GM21515 (cell line): ENCODE results near the gene PHPT1.
"Not testable (repeated sequence)": the region's sequence is repeated elsewhere in the genome, so short reads cannot be mapped to it uniquely, and the experiment has no call there.

Source experiments
- ATAC-seq: cut with Tn5 transposase; IDR thresholded peaks from one replicate; pipeline ENCODE4 v1.9.1; 2021; ENCODE audit not compliant: unreplicated experiment

PHPT1 gene

DNA sequence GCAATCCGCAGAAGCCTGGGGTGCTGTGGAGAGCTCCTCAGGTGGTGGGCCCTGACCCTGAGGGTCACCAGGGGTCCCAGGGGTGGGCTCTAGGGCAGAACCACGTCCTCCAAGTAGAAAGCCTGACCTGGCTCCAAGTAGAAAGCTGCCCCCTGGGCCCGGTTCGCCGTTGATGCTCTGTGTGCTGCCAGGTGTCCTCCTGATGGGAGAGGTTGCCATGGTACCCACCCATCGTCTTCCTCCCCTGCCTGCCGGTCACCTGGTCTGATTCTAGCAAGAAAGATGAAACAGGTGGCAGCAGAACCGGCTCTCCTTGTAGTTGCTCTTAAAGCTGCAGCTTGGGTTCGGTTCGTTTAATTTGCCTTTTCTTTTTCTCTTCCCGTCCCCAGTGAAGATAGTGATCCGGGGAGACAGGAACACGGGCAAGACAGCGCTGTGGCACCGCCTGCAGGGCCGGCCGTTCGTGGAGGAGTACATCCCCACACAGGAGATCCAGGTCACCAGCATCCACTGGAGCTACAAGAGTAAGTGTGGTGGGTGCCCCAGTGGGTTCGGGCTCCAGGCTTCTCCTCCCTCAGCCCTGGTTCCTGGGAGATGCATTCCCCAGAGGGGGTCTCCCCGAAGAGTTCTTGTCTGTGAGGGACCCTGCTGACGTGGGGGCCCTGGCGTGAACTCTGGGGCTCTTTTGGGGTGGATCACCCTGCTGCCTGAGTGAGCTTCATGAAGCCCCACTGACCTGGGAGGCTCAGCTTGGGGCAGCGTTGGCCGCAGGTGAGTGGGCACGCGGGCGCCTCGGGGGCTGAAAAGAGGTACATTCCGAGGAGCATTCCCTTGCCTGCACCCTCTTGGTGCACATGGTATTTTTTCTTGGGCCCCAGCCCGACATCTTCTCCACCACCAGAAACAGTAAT lies 25.8 kb upstream of the PHPT1 start:
- ATAC-seq, result no peak

GRCh38 chr9:136824496-136825225 lies 24.5 kb upstream of the PHPT1 start:
- no peak for ATAC-seq

DNA sequence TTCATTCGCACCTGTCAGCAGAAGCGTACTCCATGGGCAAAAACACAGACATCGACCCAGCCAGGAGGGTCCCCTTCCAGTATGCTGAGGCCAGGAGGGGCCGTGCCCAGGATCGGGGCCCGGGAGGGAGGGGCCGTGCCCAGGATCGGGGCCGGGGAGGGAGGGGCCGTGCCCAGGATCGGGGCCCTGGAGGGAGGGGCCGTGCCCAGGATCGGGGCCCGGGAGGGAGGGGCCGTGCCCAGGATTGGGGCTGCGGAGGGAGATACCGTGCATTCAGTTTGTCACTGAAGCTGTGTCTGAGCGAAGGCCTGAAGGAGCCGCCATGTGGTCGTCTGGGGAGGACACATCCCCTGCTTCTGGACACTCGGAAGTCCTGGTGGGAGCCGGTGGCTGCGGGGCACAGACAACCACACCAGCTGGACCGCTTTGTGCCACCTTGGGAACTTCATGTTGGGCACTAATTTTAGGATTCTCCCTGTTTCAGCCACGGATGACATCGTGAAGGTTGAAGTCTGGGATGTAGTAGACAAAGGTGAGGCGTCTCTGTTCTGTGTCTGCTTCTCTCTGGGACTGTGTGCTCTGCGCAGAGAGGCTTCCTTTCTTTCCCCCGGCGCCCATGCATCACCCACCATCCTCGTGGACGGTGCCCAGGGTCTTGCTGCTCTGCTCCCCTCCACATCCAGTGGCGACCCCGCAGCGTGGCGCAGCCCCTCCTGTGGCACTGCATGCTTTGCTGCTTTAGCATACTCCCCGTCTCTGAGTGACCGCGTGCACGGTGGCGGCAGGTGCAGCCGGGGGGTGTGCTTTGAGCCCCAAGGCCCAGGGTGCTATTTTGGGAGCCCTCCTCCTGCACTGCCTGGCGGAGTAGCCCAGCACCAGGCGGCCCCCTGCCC lies 23.7 kb upstream of the PHPT1 start:
- no peak for ATAC-seq

- ATAC-seq, result no peak
These were observed 23.0 kb upstream of the PHPT1 start for GRCh38 chr9:136826188-136826541.

DNA sequence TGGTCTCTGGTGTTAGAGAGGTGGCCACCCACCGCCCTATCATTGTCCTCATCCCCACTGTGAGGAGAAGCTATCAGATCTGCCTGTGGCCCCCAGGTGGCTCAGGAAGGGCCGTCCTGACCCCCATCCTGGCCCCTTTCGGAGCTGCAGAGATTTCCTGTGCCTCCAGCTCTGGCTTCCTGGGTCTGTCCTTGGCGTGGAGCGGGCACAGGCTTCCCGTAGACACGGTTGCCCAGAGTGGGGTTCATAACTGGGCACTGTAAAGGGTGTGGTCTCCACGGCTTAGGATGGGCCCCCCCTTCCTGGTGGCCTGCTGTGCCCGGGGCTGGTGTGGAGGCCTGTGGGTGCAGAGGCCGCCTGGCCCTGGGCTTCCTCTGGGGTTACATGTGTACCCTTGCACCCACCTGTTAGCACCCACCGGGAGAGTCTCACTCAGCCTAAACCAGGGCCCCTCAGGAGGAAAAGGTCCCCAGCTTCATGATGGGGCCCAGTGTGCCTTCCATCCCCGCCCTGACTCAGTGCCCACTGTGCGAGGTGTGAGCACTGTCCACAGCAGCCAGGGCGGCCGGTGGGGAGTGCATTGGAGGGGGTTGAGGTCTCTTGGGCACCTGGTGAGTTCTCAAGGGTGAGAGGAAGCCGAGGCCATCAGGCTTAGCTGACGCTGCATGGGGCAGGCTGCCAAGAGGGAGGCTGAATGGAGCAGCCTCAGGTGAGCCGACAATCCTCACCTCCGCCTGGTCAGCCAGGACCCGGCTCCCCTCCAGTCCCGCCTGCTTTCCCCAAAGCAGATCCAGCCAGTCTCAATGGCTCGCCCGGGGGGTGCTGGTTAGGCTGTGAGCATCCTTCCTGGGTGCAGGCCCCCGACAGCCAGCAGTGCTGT lies 22.3 kb upstream of the PHPT1 start:
- ATAC-seq, result no peak

DNA sequence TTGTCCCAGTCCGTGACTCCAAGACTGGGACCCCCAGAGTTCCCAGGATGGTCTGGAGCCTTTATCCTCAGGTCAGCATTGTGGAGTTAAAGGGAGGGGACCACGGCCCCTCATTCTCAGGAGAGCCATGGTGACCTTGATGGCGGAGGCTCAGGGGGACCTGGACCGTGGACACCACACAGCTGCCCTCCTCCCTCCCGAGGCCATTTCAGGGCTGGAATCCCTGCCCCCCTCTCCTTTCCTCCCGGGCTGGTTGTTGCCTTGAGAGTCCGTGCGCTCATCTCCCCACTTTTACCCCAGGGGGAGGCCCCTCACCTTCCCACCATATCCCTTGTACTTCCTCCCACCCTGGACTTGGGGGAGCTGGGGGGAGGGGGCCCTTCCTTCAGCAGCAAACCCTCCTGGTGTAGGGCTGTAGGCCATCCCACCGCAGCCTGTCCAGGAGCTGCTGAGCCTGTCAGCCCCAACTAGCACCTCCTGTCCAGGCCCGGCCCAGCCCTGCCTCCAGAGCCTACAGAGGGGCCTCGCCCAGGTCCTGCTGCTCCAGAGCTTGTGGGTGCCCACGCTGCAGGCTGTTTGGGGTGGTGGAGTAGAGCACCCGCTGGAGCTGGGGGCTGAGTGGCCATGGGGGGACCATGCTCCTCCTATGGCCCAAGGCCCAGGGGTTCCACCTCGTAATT lies 21.3 kb upstream of the PHPT1 start:
- no peak for ATAC-seq

DNA sequence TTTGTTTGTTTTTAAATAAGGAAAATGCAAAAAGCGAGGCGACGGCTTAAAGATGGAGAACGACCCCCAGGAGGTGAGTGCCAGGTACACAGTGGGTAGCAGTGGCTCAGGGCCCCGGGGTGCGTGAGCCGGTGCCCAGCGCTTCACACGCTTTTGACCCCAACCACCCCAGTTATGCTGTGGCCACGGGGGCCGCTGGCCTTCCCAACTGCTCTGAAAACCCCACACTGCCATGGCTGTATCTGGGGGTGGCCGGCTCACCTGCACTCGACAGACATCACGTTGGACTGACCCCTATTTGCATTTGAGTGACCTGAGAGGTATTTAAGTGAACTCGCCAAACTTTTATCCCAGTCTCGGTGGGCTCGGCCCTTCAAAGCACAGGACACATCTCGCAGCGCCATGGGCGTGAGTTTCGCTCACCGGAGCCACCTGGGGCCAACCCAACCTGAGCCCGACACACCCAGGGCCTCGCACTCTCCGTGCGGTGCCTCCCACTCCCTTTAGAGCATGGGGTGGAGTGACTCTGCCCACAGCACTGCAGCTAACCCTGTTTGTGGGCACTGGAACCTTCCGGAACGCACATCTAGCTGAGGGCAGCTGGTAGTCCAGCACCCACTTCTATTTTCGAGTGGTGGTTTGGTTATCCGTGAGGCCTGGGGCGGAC lies 20.6 kb upstream of the PHPT1 start:
- no peak for ATAC-seq

- ATAC-seq, result no peak
These were observed 19.8 kb upstream of the PHPT1 start for GRCh38 chr9:136829412-136829811.

- no peak for ATAC-seq
These were observed 19.0 kb upstream of the PHPT1 start for GRCh38 chr9:136829981-136830885.

GRCh38 chr9:136831002-136831719 lies 18.0 kb upstream of the PHPT1 start:
- ATAC-seq, result no peak

DNA sequence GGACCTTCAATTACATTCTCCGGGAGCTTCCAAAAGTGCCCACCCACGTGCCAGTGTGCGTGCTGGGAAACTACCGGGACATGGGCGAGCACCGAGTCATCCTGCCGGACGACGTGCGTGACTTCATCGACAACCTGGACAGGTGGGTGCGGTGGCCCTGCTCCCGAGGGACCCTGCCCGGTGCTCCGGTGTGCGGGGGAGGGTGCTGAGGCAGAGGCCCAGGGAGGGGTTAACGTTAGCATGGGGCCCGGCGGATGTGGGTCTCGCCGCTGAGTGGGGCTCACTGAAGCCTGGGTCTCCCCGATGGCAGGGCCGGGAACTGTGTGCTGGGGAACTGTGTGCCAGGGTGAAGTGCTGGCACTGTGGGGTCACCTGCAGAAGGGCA lies 17.5 kb upstream of the PHPT1 start:
- no peak for ATAC-seq

DNA sequence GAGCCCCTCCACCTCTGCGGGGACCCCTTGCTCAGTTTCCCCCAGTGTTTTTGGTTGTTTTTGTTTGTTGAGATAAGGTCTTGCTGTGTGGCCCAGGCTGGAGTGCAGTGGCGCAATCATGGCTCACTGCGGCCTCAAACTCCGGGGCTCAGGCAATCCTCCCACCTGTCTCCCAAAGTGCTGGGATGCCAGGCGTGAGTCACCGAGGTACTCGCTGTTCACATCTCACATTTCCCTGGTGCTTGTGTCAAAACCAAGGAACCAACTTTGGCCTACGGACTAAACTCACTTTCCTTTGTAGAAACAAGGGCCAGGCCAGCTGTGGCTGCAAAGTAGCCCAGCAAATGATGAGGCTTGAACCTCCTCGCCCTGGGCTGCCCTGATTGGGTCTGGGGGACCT lies 16.6 kb upstream of the PHPT1 start:
- no peak for ATAC-seq

DNA sequence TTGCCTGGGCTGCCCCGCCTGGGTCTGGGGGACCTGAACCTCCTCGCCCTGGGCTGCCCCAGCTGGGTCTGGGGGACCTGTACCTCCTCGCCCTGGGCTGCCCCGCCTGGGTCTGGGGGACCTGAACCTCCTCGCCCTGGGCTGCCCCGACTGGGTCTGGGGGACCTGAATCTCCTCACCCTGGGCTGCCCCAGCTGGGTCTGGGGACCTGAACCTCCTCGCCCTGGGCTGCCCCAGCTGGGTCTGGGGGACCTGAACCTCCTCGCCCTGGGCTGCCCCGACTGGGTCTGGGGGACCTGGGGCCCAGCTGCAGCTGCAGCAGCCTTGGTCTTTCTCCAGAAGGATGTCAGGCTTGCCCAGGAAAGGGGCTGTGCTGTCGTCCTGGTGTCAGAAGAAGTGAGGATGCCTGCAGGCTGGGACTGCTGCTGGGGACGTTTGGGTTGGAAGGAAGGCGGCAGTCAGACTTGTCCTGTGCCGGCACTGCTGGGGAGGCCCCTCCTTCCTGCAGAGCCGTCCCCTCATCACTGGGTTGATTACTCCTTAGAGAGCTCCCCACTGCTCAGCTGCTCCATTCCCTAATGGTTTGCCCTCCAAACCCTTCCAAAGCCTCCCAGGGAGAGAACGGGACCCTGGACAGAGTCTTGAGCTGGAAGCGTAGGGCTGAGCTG lies 15.7 kb upstream of the PHPT1 start:
- ATAC-seq, result not testable (repeated sequence)

DNA sequence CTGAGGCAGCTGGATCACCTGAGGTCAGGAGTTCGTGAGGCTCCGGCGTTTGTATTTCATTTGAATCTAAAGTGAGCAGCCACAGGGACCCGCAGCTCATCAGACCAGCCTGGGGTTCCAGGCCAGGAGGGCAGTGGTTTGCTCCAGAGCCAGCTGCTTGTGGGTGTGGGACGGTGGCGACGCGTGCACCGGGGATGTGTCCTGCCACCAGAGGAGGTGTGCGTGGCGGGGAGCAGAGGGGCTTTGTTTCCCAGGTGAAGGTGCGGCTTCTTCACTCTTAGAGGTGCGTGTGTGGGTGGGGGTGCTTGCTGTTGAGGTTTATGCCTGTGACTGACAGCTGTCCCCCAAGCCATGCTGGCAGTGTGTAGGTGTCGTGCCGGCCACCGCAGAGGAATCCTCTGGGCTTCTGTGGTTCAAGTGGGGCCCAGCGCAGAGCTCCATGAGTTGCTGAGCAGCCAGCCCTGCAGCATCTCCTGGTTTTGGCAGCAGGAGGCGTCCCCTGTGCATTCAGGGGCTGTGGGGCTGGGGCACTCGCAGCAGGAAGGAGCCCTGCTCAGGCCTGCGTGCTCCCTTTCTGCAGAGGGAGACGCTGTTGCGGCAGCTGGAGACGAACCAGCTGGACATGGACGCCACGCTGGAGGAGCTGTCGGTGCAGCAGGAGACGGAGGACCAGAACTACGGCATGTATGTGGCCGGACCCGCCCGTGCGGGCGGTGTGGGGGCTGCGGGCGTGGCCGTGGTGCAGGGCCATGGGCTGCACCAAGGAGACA lies 13.9 kb upstream of the PHPT1 start:
- no peak for ATAC-seq

- ATAC-seq, result no peak
These were observed 13.0 kb upstream of the PHPT1 start for GRCh38 chr9:136835932-136836904.
